ENCODE data around the gene ZNHIT6.
"Not testable (repeated sequence)": the region's sequence is repeated elsewhere in the genome, so short reads cannot be mapped to it uniquely, and the experiment has no call there.

ZNHIT6 gene

GRCh38 chr1:85707990-85708828, at the start of gene ZNHIT6:
Gene ZNHIT6, minus strand, starts transcription at chr1:85708433. Its CDS starts 149 bp downstream, at chr1:85708284.
- DNase-seq = peak; percentile 36 to 96 (median 84)

- DNase-seq = no peak
Observed at GRCh38 chr1:85756864-85757263, 48.6 kb upstream of the ZNHIT6 start.

DNA sequence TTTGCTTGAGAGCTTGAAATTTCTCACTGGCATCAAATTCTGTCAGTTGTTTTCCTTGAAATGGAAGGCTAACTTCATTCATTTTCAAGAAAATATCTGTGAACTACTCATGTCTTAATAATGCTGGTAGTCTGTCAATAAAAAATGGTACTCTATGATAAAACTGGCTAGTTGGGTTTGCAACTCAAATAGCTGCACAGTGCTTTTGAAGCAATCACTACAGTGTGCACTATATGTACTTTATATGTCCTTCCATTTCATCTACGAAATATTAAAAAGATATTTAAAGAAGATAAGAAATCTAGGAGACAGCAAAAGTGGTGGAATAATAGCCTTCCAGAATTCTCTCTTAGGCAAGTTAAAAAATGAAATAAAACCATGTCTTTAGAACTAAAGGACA, 39.9 kb upstream of the ZNHIT6 start:
- no peak for DNase-seq

- DNase-seq = no peak
Observed at GRCh38 chr1:85746777-85747176, 38.5 kb upstream of the ZNHIT6 start.

- DNase-seq = no peak
Observed at GRCh38 chr1:85743814-85744213, 35.6 kb upstream of the ZNHIT6 start.

DNA sequence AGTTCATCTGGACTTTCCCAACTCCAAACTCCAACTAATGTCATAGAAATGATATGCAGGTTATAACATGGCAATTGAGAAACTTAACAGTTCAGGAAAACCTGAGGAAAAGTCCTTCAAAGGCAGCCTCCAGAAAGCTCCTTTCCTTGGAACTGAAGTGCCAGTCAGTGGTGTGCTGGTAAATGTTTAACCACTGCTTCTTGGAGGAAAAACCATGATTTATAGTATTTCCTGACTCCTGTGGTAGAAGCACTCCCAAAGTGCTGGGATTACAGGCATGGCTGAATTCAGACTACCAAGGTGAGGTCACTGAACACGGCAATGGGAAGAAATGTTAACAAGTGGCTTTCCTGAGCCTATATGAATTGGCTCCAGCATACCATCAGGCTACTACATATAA, 26.7 kb upstream of the ZNHIT6 start:
- DNase-seq = no peak

DNA sequence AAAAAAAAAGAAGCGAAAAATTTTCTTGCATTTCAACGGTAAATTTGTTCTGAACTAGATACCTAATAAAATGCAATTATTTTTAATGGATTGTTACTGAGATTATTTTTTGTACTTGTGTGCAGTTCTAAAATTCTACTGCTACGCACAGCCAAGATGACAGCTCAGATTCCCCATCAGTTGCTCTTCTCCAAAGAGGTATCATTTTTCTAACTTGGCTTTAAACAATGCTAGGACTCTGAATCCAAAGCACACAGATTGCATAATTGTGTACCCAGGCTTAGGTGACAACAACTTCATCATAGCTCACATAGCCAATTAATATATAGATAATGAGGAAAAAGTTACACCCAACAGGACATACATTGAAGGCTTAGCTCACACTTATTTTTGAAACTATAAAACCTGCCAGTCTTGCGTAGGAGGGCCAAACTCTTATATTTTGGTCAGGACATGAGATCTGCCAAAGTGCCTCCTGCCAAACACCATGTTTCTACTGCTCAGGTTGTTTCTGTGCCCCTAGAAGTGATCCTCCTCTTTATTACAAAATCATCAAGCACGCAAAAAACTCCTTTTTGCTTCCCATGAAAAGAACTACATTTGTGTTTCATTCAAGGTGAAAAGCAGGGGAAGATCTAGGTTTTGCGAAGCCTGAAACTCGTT, 10.6 kb upstream of the ZNHIT6 start:
- no peak for DNase-seq

DNA sequence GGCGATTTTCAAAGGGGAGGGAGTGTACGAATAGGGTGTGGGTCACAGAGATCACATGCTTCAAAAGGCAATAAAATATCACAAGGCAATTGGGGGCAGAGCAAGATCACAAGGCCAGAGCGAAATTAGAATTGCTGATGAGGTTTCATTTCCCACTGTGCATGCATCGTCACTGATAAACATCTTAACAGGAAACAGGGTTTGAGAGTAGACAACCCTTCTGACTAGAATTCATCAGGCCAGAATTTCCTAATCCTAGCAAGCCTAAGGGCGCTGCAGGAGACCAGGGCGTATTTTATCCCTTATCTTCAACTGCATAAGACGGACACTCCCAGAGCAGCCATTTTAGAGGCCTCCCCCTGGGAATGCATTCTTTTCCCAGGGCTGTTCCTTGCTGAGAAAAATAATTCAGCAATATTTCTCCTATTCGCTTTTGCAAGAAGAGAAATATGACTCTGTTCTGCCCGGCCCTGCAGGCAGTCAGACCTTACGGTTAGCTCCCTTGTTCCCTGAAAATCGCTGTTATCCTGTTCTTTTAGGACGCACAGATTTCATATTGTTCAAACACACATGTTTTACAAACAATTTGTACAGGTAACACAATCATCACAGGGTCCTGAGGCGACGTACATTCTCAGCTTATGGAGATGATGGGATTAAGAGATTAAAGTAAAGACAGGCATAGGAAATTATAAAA, 6.3 kb upstream of the ZNHIT6 start:
- not testable (repeated sequence) for DNase-seq

- peak in 1 of 58 donors; percentile 3 for DNase-seq
Observed at GRCh38 chr1:85708829-85709227, 595 bp upstream of the ZNHIT6 start.

DNA sequence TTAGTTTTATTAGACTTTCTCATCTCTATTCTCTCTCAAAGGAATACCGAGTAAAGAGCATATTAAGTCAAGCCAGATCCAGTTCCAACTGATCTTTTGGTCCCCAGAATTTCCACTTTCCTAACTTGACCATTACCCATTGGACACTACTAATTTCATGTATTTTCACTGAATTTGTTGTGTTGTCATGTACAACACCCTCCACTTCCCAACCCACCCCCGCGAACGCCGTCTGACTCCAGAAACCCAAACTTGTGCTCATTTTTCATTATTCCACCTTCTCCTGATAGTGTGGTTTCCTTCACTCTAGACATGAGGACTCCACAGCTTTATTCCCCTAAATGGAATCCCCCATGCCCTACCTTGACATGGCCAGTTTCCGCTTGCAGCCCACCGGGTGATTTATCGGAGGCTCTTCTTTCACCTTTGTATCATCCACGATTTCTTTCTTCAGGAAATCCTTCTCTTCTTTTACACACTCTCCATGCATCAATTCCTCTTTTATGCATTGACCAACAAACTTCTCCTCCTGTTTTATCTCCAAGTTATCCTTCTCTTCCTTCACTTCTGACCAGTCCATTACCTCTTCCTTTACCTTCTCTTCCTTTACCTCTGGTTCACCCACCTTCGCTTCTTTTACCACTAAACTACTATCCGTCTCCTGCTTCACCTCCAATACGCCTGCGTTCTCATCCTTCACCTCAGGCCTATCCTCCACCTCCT, 805 bp downstream of the ZNHIT6 start:
- no peak for DNase-seq

DNA sequence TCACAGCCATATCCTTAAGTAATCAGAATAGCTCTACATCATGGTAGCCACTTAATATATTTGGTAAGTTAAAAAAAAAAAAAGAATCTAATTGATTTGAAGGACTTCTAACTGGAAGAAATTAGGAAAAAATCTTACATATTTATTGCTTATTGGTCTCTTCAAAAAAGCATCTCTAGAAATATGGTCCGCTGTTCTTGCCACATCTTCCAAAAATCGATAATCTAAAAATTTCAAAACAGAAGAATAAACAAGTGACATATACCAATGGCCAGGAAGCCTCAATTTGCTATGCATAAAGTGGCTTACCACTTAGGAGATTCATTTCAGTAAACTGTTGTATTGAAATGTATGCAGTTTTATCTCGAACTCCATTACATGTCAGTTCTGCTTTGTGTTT, 2.3 kb downstream of the ZNHIT6 start:
- DNase-seq = no peak

- no peak for DNase-seq
Observed at GRCh38 chr1:85700422-85700821, 7.8 kb downstream of the ZNHIT6 start.

GRCh38 chr1:85697895-85698294, 10.3 kb downstream of the ZNHIT6 start:
- no peak for DNase-seq

GRCh38 chr1:85692730-85693314, 15.4 kb downstream of the ZNHIT6 start:
- DNase-seq = no peak

DNA sequence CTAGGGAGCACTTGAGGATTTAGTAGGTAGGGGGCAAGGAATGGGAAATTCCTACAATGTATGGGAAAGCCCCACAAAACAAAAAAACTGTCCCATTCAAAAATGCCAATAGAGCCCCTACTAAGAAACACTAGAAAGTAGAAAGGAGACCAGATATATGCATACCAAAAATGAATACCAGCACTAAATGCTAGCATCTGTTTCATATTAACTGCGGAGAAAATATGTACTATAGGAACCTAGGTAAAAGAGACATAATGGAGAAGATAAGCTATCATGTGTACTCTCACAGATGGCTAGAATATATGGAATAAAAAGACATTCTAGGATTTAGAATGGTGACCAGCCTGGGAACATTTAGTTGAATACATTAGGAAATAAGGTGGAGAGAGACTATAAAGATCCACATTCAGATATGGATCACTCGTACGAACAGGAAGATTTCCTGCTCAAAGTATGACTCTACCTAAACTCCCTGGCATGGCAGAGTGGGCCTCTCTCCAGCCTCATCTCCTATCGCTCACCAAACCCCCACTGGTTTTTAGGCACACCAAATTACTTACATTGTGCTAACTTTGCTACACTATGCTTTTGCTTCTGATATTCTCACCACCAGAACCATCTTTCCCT, 18.3 kb downstream of the ZNHIT6 start:
- no peak for DNase-seq

- DNase-seq = no peak
Observed at GRCh38 chr1:85683292-85684025, 24.8 kb downstream of the ZNHIT6 start.

GRCh38 chr1:85681087-85681486, 27.1 kb downstream of the ZNHIT6 start:
- DNase-seq = peak in 15 of 58 donors; percentile 0 to 54 (median 9)

DNA sequence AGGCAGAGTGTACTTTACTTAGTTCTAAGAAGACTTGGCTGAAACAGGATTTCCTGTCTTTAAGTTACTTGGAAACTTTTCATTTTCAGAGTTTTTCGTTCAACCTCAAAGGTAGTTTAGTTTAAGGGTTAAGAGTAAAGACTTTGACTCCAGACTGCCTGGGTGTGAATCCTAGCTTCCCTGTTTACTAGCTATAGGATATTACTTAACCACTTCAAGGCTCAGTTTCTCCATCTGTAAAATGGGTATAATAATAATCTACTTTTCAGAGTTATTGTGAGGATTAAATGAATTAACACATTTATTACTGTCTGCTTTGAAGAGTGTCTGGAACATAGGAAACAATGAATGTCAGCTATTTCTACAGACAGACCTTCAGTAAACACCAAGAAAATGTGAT, 30.0 kb downstream of the ZNHIT6 start:
- no peak for DNase-seq

GRCh38 chr1:85677656-85678055, 30.6 kb downstream of the ZNHIT6 start:
- no peak for DNase-seq

All from anterior cingulate cortex (tissue), 58 donors.